ENCODE results near the gene RHOB.
"Not testable (repeated sequence)": the region's sequence is repeated elsewhere in the genome, so short reads cannot be mapped to it uniquely, and the experiment has no call there.

Gene RHOB

GRCh38 chr2:20488782-20489181 lies 41.9 kb downstream of the RHOB start:
- H3K36me3 ChIP-seq (ENCODE audit: insufficient read depth, low read length) = no peaks in the 10 kb centered on the region
- no peaks in the 10 kb centered on the region for H3K9me3 ChIP-seq (ENCODE audit: control insufficient read depth, insufficient read depth, low read length)
- peaks cover 31% of the 10 kb centered on the region for H3K4me1 ChIP-seq (ENCODE audit: insufficient read depth, low read length)
- no peak overlapping the region for H3K9ac ChIP-seq (ENCODE audit: low read depth, low read length)

GRCh38 chr2:20490300-20491181 lies 43.7 kb downstream of the RHOB start:
- no peaks in the 10 kb centered on the region for H3K9me3 ChIP-seq (ENCODE audit: control insufficient read depth, insufficient read depth, low read length)
- H3K4me1 ChIP-seq (ENCODE audit: insufficient read depth, low read length) = peaks cover 31% of the 10 kb centered on the region
- H3K9ac ChIP-seq (ENCODE audit: low read depth, low read length) = no peak overlapping the region
- no peaks in the 10 kb centered on the region for H3K36me3 ChIP-seq (ENCODE audit: insufficient read depth, low read length)

- no peaks in the 10 kb centered on the region for H3K9me3 ChIP-seq (ENCODE audit: control insufficient read depth, insufficient read depth, low read length)
- peaks cover 34% of the 10 kb centered on the region for H3K4me1 ChIP-seq (ENCODE audit: insufficient read depth, low read length)
- H3K36me3 ChIP-seq (ENCODE audit: insufficient read depth, low read length) = no peaks in the 10 kb centered on the region
- no peak overlapping the region for H3K9ac ChIP-seq (ENCODE audit: low read depth, low read length)
These were observed 45.1 kb downstream of the RHOB start for GRCh38 chr2:20491739-20492531.

- H3K9me3 ChIP-seq (ENCODE audit: control insufficient read depth, insufficient read depth, low read length); H3K36me3 ChIP-seq (ENCODE audit: insufficient read depth, low read length); H3K9ac ChIP-seq (ENCODE audit: low read depth, low read length): not testable (repeated sequence)
- H3K4me1 ChIP-seq (ENCODE audit: insufficient read depth, low read length) = peaks cover 27% of the 10 kb centered on the region; the same call in 1 of the 2 replicates
These were observed 46.2 kb downstream of the RHOB start for GRCh38 chr2:20493095-20493494.

GRCh38 chr2:20494241-20494640 lies 47.4 kb downstream of the RHOB start:
- Histone ChIP-seq H3K9ac (ENCODE audit: low read depth, low read length) (no peak overlapping the region), H3K9me3 (ENCODE audit: control insufficient read depth, insufficient read depth, low read length) (no peaks in the 10 kb centered on the region), H3K4me1 (ENCODE audit: insufficient read depth, low read length) (peaks cover 22% of the 10 kb centered on the region; the same call in 1 of the 2 replicates), H3K36me3 (ENCODE audit: insufficient read depth, low read length) (no peaks in the 10 kb centered on the region)

- Histone ChIP-seq H3K9me3 (ENCODE audit: control insufficient read depth, insufficient read depth, low read length) (no peaks in the 10 kb centered on the region), H3K9ac (ENCODE audit: low read depth, low read length) (no peak overlapping the region), H3K4me1 (ENCODE audit: insufficient read depth, low read length) (peaks cover 15% of the 10 kb centered on the region; the same call in 1 of the 2 replicates), H3K36me3 (ENCODE audit: insufficient read depth, low read length) (no peaks in the 10 kb centered on the region)
These were observed 49.4 kb downstream of the RHOB start for GRCh38 chr2:20496076-20496872.

- H3K9ac ChIP-seq (ENCODE audit: low read depth, low read length) = no peak overlapping the region
- no peaks in the 10 kb centered on the region for H3K36me3 ChIP-seq (ENCODE audit: insufficient read depth, low read length)
- H3K4me1 ChIP-seq (ENCODE audit: insufficient read depth, low read length) = peaks cover 9% of the 10 kb centered on the region; the same call in 1 of the 2 replicates
- H3K9me3 ChIP-seq (ENCODE audit: control insufficient read depth, insufficient read depth, low read length) = no peaks in the 10 kb centered on the region
These were observed 50.1 kb downstream of the RHOB start for GRCh38 chr2:20496942-20497341.

Data from ES-I3 (cell line).